CD14-positive monocyte (primary cell): Measurements from ENCODE around the gene ATP11A. TPM values are rescaled to one million over a fixed set of nuclear protein-coding genes. Genes with fewer than 3 reads are reported as not detected.

Experiments
- DNase-seq, 3 donors: peaks; one replicate each; pipeline ENCODE4 v3.0.0-alpha.2; 2011 to 2022
- H2AFZ ChIP-seq: 2 replicates; pipeline ENCODE4 v1.6.0; 2012; ENCODE audit warnings: mild to moderate bottlenecking, low read depth, low read length, inconsistent platforms; ENCODE audit not compliant: insufficient read depth, poor library complexity, severe bottlenecking
- H3K27ac ChIP-seq, 2 donors: 1 replicate in 1 of 2; 2 replicates in 1 of 2; pipeline ENCODE4 v1.5.1; 2012 to 2013; ENCODE audit warnings: low read length in 2 of 2, control low read depth in 1 of 2, inconsistent platforms in 1 of 2, low read depth in 1 of 2, mild to moderate bottlenecking in 1 of 2
- H3K27me3 ChIP-seq, 2 donors: one replicate each; pipeline versions ENCODE4 v1.6.0 to v1.6.1; 2011 to 2013; ENCODE audit warnings: low read length in 2 of 2; ENCODE audit not compliant: control insufficient read depth in 2 of 2, insufficient read depth in 2 of 2
- H3K36me3 ChIP-seq, 2 donors: replicated peaks in 1 of 2; 1 replicate in 1 of 2; 2 replicates in 1 of 2; pipeline versions ENCODE4 v1.5.1 to v1.6.1; 2012 to 2013; ENCODE audit warnings: low read length in 2 of 2, control low read depth in 1 of 2, inconsistent platforms in 1 of 2, mild to moderate bottlenecking in 1 of 2; ENCODE audit not compliant: insufficient read depth in 2 of 2, control insufficient read depth in 1 of 2
- H3K4me1 ChIP-seq, 2 donors: 1 replicate in 1 of 2; 2 replicates in 1 of 2; pipeline versions ENCODE4 v1.5.1 to v1.6.1; 2012 to 2013; ENCODE audit warnings: low read length in 2 of 2, control low read depth in 1 of 2, inconsistent platforms in 1 of 2, mild to moderate bottlenecking in 1 of 2, moderate library complexity in 1 of 2; ENCODE audit not compliant: insufficient read depth in 2 of 2, control insufficient read depth in 1 of 2
- H3K4me2 ChIP-seq: replicated peaks from 2 replicates; pipeline ENCODE3; 2012; ENCODE audit warnings: low read length, moderate library complexity, mild to moderate bottlenecking; ENCODE audit not compliant: poor library complexity, severe bottlenecking; ENCODE audit errors: extremely low read depth
- H3K4me3 ChIP-seq, 3 experiments: fragments of 200-600 bp in 1 of 3; sonication (generic) in 1 of 3; replicated peaks in 1 of 3; 1 replicate in 2 of 3; 2 replicates in 1 of 3; pipeline ENCODE4 v1.5.1; 2011 to 2013; ENCODE audit warnings: low read length in 3 of 3, mild to moderate bottlenecking in 3 of 3, control low read depth in 2 of 3, low read depth in 2 of 3, inconsistent platforms in 1 of 3, moderate library complexity in 1 of 3
- H3K79me2 ChIP-seq: 2 replicates; pipeline ENCODE4 v1.6.0; 2012; ENCODE audit warnings: mild to moderate bottlenecking, control low read depth, inconsistent platforms, low read length, moderate library complexity; ENCODE audit not compliant: insufficient read depth
- H3K9ac ChIP-seq: 2 replicates; pipeline ENCODE4 v1.6.0; 2017; ENCODE audit warnings: low read length, mild to moderate bottlenecking; ENCODE audit not compliant: insufficient read depth, poor library complexity, severe bottlenecking
- H3K9me3 ChIP-seq, 2 donors: replicated peaks in 1 of 2; 1 replicate in 1 of 2; 2 replicates in 1 of 2; pipeline versions ENCODE4 v1.5.1 to v1.6.1; 2012 to 2013; ENCODE audit warnings: low read length in 2 of 2, control low read depth in 1 of 2; ENCODE audit not compliant: control insufficient read depth in 1 of 2, insufficient read depth in 1 of 2
- H4K20me1 ChIP-seq: 2 replicates; pipeline ENCODE4 v1.6.0; 2012; ENCODE audit warnings: mild to moderate bottlenecking, low read length, control low read depth, moderate library complexity; ENCODE audit not compliant: insufficient read depth
- H3K27ac Mint-ChIP-seq, 7 donors: one replicate each; pipeline ENCODE4 v1.8.0; 2020; ENCODE audit warnings: mild to moderate bottlenecking in 7 of 7, mixed read lengths in 7 of 7, moderate library complexity in 6 of 7, inconsistent platforms in 2 of 7
- H3K27me3 Mint-ChIP-seq, 3 donors: one replicate each; pipeline ENCODE4 v1.8.0; 2021 to 2022; ENCODE audit warnings: low read depth in 3 of 3, mild to moderate bottlenecking in 3 of 3, mixed read lengths in 3 of 3, moderate library complexity in 3 of 3, inconsistent platforms in 1 of 3
- H3K36me3 Mint-ChIP-seq, 2 donors: one replicate each; pipeline ENCODE4 v1.8.0; 2020; ENCODE audit warnings: mixed read lengths in 2 of 2, inconsistent platforms in 1 of 2, mild to moderate bottlenecking in 1 of 2
- H3K4me1 Mint-ChIP-seq: one replicate; pipeline ENCODE4 v1.8.0; 2020; ENCODE audit warnings: mild to moderate bottlenecking, mixed read lengths
- H3K4me3 Mint-ChIP-seq, 2 donors: one replicate each; pipeline ENCODE4 v1.8.0; 2020; ENCODE audit warnings: mild to moderate bottlenecking in 2 of 2, mixed read lengths in 2 of 2, moderate library complexity in 1 of 2
- H3K9me3 Mint-ChIP-seq, 7 donors: one replicate each; pipeline ENCODE4 v1.8.0; 2020 to 2022; ENCODE audit warnings: mixed read lengths in 7 of 7, mild to moderate bottlenecking in 6 of 7, moderate library complexity in 6 of 7, inconsistent platforms in 2 of 7
- WGBS: methylation state at CpG from one replicate; pipeline ENCODE4 v1.1.5; 2013; ENCODE audit warnings: missing lambda C conversion rate; ENCODE audit not compliant: insufficient coverage; 5-methylcytosine and 5-hydroxymethylcytosine counted together
- intact Hi-C, 2 donors: fragments of 100-400 bp; cut with micrococcal nuclease; formaldehyde crosslinking; loops; one replicate each; pipeline versions ENCODE4 v1.15.0 to v1.15.1; 2023
- polyA plus RNA-seq, 3 donors: library from polyadenylated mRNA; depleted of rRNA in 1 of 3; unstranded in 2 of 3; stranded (reverse) in 1 of 3; fragments of 300-500 nt in 2 of 3; fragments of >200 nt in 1 of 3; fragmentation: Illumina TruSeq in 2 of 3; gene quantifications; 1 replicate in 2 of 3; 2 replicates in 1 of 3; pipeline ENCODE4 v1.2.3, GENCODE V29; 2012 to 2021
- TF ChIP-seq, protein P1 (sequence below): fragments of 200-600 bp; IDR thresholded peaks from one replicate; pipeline ENCODE4 v1.8.0; 2022; ENCODE audit warnings: antibody characterized with exemption, mild to moderate bottlenecking

The ATP11A gene
- polyA plus RNA-seq, 3 donors, result 7.2 to 45.4 (median 7.6) TPM

DNA sequence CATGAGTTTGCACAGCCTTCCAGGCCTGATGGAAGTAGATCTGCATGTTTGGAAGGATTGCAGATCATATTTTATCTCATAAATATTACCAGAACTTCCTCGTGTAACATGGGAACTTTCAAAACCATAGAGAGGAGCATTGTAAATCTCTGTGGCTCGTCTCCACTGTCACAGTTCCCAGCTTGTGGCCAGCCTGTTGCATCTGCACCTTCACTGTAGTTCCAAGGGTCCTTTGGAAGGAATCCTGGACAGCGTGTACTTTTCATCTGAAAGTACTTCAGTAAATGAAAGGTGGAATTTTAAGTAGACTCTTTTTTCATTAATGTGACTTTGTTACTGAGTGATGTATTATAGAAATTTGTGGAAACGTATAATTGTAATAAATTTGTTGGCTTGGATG, 105.4 kb downstream of the ATP11A start:
- peaks cover 7% of the 10 kb centered on the region for H3K4me1 Mint-ChIP-seq
- Histone ChIP-seq H3K27me3 (no peaks in the 10 kb centered on the region), H3K9me3 (peaks cover 0 to 15% of the 10 kb centered on the region in 2 donors), H3K4me2 (no peak overlapping the region), H2AFZ (no peak overlapping the region), H4K20me1 (peaks cover 98% of the 10 kb centered on the region), H3K36me3 (peaks cover 31 to 76% of the 10 kb centered on the region in 2 donors), H3K27ac (no peak overlapping the region), H3K79me2 (peaks cover 19% of the 10 kb centered on the region), H3K9ac (no peak overlapping the region), H3K4me3 (no peak overlapping the region), H3K4me1 (no peaks in the 10 kb centered on the region)
- no peak for DNase-seq
- peaks cover 60 to 92% of the 10 kb centered on the region in 2 donors for H3K36me3 Mint-ChIP-seq
- TF ChIP-seq, protein P1, sequence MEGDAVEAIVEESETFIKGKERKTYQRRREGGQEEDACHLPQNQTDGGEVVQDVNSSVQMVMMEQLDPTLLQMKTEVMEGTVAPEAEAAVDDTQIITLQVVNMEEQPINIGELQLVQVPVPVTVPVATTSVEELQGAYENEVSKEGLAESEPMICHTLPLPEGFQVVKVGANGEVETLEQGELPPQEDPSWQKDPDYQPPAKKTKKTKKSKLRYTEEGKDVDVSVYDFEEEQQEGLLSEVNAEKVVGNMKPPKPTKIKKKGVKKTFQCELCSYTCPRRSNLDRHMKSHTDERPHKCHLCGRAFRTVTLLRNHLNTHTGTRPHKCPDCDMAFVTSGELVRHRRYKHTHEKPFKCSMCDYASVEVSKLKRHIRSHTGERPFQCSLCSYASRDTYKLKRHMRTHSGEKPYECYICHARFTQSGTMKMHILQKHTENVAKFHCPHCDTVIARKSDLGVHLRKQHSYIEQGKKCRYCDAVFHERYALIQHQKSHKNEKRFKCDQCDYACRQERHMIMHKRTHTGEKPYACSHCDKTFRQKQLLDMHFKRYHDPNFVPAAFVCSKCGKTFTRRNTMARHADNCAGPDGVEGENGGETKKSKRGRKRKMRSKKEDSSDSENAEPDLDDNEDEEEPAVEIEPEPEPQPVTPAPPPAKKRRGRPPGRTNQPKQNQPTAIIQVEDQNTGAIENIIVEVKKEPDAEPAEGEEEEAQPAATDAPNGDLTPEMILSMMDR, result no peak
- intact Hi-C loops, result no loop called here
- H3K27ac Mint-ChIP-seq, result no peak overlapping the region
- peaks cover 0 to 2% (median 0%) of the 10 kb centered on the region in 3 donors for H3K27me3 Mint-ChIP-seq
- H3K4me3 Mint-ChIP-seq, result no peak overlapping the region
- peaks cover 3 to 14% (median 9%) of the 10 kb centered on the region in 7 donors for H3K9me3 Mint-ChIP-seq
- 97% methylated on average over 3 of the region's 4 CpGs for WGBS

DNA sequence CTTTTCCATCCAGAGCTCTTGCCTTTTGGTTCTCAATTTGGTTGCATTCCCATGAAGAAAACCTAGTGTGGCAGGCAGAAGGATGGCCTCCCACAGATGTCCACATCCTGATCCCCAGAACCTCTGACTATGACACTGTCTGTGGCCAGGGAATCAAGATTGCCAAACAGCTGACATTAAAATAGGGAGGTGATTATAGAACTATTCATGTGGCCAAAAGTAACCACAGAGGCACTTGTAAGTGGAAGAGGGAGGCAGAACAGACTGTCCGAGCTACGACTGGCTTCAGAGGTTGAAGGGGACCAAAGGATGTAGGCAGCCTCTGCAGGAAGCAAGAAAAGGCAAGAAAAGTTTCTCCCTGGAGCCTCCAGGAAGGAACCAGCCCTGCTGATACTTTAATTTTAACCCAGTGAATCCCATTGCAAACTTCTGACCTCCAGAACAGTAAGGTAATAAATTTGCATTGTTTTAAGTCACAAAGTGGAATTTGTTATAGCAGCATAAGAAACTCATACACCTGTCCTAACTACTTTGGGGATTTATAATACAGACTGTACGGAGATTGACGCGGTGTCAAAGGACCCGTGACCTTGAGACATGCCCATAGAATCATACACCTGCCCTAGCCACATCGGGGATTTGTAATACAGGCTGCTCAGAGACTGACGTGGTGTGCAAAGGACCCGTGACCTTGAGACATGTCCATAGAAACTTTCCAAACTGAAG, 106.5 kb downstream of the ATP11A start:
- Histone ChIP-seq H4K20me1 (peaks cover 96% of the 10 kb centered on the region), H3K27me3 (no peaks in the 10 kb centered on the region), H3K4me2 (no peak overlapping the region), H3K4me3 (no peak overlapping the region), H3K9me3 (peaks cover 0 to 15% of the 10 kb centered on the region in 2 donors), H2AFZ (no peak overlapping the region), H3K36me3 (peaks cover 22 to 65% of the 10 kb centered on the region in 2 donors), H3K79me2 (peaks cover 11% of the 10 kb centered on the region), H3K9ac (no peak overlapping the region), H3K4me1 (no peaks in the 10 kb centered on the region), H3K27ac (no peak overlapping the region)
- Mint-ChIP-seq H3K4me1 (peaks cover 7% of the 10 kb centered on the region), H3K27ac (no peak overlapping the region), H3K4me3 (no peak overlapping the region), H3K36me3 (peaks cover 60 to 86% of the 10 kb centered on the region in 2 donors), H3K27me3 (peaks cover 0 to 2% (median 0%) of the 10 kb centered on the region in 3 donors), H3K9me3 (peaks cover 3 to 14% (median 9%) of the 10 kb centered on the region in 7 donors)
- WGBS, result 100% methylated on average over 4 of the region's 9 CpGs
- DNase-seq, result no peak
- intact Hi-C loops, result no loop called here
- TF ChIP-seq, protein P1, result no peak
